K562 (cell line): Measurements from ENCODE around the gene RHOC. TPM values are rescaled to one million over a fixed set of nuclear protein-coding genes. Genes with fewer than 3 reads are reported as not detected.

Source experiments
- CREBBP ChIP-seq: IDR thresholded peaks from one replicate; pipeline ENCODE4 v1.6.1; 2012; ENCODE audit warnings: low read depth, mild to moderate bottlenecking, control low read depth, inconsistent platforms, low read length
- DLX4 ChIP-seq: fragments of 250-450 bp; sonication (Bioruptor Pico); IDR thresholded peaks from 2 replicates; pipeline ENCODE4 v1.6.1; 2021; ENCODE audit warnings: mild to moderate bottlenecking
- GMEB1 ChIP-seq: fragments of 250-450 bp; sonication (Bioruptor Pico); IDR thresholded peaks from 2 replicates; pipeline ENCODE4 v1.4.0; 2020; ENCODE audit warnings: mild to moderate bottlenecking
- MAX ChIP-seq: sonication (generic); formaldehyde crosslinking; IDR thresholded peaks from 2 replicates; pipeline ENCODE4 v1.9.0; 2022; ENCODE audit warnings: mild to moderate bottlenecking, missing genetic modification reagents
- MCM7 ChIP-seq, 2 experiments: fragments of 450-650 bp; IDR thresholded peaks; 2 replicates each; pipeline ENCODE4 v1.6.1; 2016 to 2018
- NR1H2 ChIP-seq: sonication (generic); formaldehyde crosslinking; IDR thresholded peaks from 2 replicates; pipeline ENCODE4 v1.4.0; 2020; ENCODE audit warnings: mild to moderate bottlenecking, missing genetic modification reagents
- RBFOX2 ChIP-seq: fragments of 200-400 bp; formaldehyde crosslinking; IDR thresholded peaks from 2 replicates; pipeline ENCODE4 v1.6.1; 2017; ENCODE audit warnings: low read depth, mild to moderate bottlenecking, low read length, moderate library complexity
- RFX5 ChIP-seq: IDR thresholded peaks from 2 replicates; pipeline ENCODE4 v1.6.1; 2011; ENCODE audit warnings: low read depth, mild to moderate bottlenecking, improper control_type of control experiment, low read length
- SFPQ ChIP-seq: fragments of 200-400 bp; formaldehyde crosslinking; IDR thresholded peaks from 2 replicates; pipeline ENCODE4 v1.6.1; 2017; ENCODE audit warnings: mild to moderate bottlenecking, low read depth, low read length, moderate library complexity
- SMARCA5 ChIP-seq: fragments of 450-650 bp; IDR thresholded peaks from 2 replicates; pipeline ENCODE4 v1.6.1; 2016
- TFE3 ChIP-seq: fragments of 450-650 bp; formaldehyde crosslinking; IDR thresholded peaks from 2 replicates; pipeline ENCODE4 v1.4.0; 2020; ENCODE audit warnings: mild to moderate bottlenecking, mixed read lengths
- ZNF277 ChIP-seq: fragments of 250-450 bp; sonication (Bioruptor Pico); IDR thresholded peaks from 2 replicates; pipeline ENCODE4 v1.8.0; 2022; ENCODE audit warnings: inconsistent platforms, mild to moderate bottlenecking, moderate library complexity, borderline replicate concordance
- ZNF764 ChIP-seq: fragments of 250-450 bp; sonication (Bioruptor Pico); IDR thresholded peaks from 2 replicates; pipeline ENCODE4 v1.4.0; 2020; ENCODE audit warnings: low read depth, mild to moderate bottlenecking, moderate library complexity
- polyA plus RNA-seq, 8 experiments: library from polyadenylated mRNA; depleted of rRNA in 4 of 8; stranded (reverse) in 5 of 8; unstranded in 3 of 8; fragments of >200 nt; fragmentation: Nextera tagmentation in 2 of 8; fragmentation: Illumina TruSeq in 1 of 8; extraction: Ambion mirVana in 2 of 8; extraction: Trizol in 1 of 8; gene quantifications; 2 replicates each; pipeline versions ENCODE4 v1.2.1 to v1.2.3, GENCODE V29; 2011 to 2014; ENCODE audit warnings: inconsistent platforms in 1 of 8, missing spikeins in 1 of 8
- total RNA-seq, 7 experiments: library from RNA; depleted of rRNA in 6 of 7; stranded (reverse); fragments of >200 nt in 6 of 7; fragmentation: Illumina TruSeq in 2 of 7; extraction: Trizol in 2 of 7; gene quantifications; 2 replicates each; pipeline versions ENCODE4 v1.2.1 to v1.2.3, GENCODE V29; 2011 to 2021; ENCODE audit warnings: low replicate concordance in 1 of 7
- TF ChIP-seq, protein P1 (sequence below): sonication (generic); formaldehyde crosslinking; IDR thresholded peaks from 2 replicates; pipeline ENCODE4 v1.8.0; 2022; ENCODE audit warnings: mild to moderate bottlenecking, missing genetic modification reagents
- TF ChIP-seq, protein P2 (sequence below): fragments of 250-450 bp; sonication (Bioruptor Pico); IDR thresholded peaks from 2 replicates; pipeline ENCODE4 v1.5.0; 2020; ENCODE audit warnings: mild to moderate bottlenecking, borderline replicate concordance

Gene RHOC
- total and polyA plus RNA-seq, 9 of the 15 experiments (the other 6 are each of a cell fraction or from before 2014, with no cell fraction given), result 35.2 to 364 (median 204) TPM

DNA sequence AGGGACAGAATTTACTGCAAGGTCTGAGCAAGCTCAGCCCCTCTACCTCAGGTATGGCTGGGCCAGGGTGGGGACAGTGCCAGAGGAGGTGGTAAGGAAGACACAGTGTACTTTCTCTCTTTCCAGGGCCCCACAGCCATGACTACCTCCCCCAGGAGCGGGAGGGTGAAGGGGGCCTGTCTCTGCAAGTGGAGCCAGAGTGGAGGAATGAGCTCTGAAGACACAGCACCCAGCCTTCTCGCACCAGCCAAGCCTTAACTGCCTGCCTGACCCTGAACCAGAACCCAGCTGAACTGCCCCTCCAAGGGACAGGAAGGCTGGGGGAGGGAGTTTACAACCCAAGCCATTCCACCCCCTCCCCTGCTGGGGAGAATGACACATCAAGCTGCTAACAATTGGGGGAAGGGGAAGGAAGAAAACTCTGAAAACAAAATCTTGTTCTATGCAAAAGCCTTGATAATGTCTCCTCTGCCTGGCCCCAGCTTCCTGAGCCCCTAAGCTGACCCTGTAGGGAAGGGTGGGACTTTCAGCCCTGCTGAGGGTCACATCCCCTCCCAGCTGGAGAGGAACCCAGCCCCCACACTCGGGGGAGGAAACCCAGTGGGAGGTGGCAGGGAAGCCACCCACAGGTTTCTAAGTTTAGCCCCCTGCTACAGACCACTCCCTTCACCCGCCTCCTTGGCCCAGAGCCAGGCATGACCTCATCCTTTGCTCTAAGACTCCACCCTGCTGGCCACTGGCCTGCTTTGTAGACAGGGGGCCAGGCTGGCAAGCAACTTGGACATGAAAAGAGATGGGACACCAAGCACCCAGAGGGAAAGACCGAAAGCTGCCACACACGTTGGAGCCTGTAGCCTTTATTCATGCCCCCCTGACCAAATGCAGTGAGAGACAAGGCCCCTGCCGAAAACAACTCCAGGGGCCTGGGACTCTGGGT is 6.4 kb downstream of the RHOC start (continued):
- TF ChIP-seq DLX4 (CRISPR knock-in tag), result no peak
- peak; percentile 68 for TF ChIP-seq MAX (CRISPR knock-in tag)
- TF ChIP-seq ZNF764 (CRISPR knock-in tag), result no peak
- TF ChIP-seq CREBBP, result no peak
- TF ChIP-seq, protein P1, sequence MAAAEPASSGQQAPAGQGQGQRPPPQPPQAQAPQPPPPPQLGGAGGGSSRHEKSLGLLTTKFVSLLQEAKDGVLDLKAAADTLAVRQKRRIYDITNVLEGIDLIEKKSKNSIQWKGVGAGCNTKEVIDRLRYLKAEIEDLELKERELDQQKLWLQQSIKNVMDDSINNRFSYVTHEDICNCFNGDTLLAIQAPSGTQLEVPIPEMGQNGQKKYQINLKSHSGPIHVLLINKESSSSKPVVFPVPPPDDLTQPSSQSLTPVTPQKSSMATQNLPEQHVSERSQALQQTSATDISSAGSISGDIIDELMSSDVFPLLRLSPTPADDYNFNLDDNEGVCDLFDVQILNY, result peak; percentile 6; the same call in 1 of the 2 replicates
- TF ChIP-seq ZNF277 (CRISPR knock-in tag), result no peak
- TF ChIP-seq, protein P2, sequence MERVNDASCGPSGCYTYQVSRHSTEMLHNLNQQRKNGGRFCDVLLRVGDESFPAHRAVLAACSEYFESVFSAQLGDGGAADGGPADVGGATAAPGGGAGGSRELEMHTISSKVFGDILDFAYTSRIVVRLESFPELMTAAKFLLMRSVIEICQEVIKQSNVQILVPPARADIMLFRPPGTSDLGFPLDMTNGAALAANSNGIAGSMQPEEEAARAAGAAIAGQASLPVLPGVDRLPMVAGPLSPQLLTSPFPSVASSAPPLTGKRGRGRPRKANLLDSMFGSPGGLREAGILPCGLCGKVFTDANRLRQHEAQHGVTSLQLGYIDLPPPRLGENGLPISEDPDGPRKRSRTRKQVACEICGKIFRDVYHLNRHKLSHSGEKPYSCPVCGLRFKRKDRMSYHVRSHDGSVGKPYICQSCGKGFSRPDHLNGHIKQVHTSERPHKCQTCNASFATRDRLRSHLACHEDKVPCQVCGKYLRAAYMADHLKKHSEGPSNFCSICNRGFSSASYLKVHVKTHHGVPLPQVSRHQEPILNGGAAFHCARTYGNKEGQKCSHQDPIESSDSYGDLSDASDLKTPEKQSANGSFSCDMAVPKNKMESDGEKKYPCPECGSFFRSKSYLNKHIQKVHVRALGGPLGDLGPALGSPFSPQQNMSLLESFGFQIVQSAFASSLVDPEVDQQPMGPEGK, result peak; percentile 86; the same call in 1 of the 2 replicates
- TF ChIP-seq NR1H2 (CRISPR knock-in tag), result no peak
- peak; percentile 69; the same call in 1 of the 2 replicates for TF ChIP-seq RBFOX2
- no peak for TF ChIP-seq TFE3
- no peak for TF ChIP-seq SFPQ
- TF ChIP-seq RFX5, result no peak
- TF ChIP-seq GMEB1 (CRISPR knock-in tag), result peak; percentile 40; the same call in 1 of the 2 replicates
- no peak for TF ChIP-seq SMARCA5
- no peak for TF ChIP-seq MCM7 (IDR thresholded peaks at IDR 0.05)
